IMR-90 (cell line): Measurements from ENCODE around the gene METTL8.

Experiments
- BHLHE40 ChIP-seq: fragments of 150-350 bp; IDR thresholded peaks from 2 replicates; pipeline ENCODE4 v1.6.1; 2016; ENCODE audit warnings: mild to moderate bottlenecking, low read depth, low read length
- CEBPB ChIP-seq: IDR thresholded peaks from 2 replicates; pipeline ENCODE4 v1.6.1; 2012; ENCODE audit warnings: low read depth, low read length, improper control_type of control experiment
- CHD1 ChIP-seq: IDR thresholded peaks from 2 replicates; pipeline ENCODE4 v1.6.1; 2012; ENCODE audit warnings: low read depth, low read length, improper control_type of control experiment
- CTCF ChIP-seq: conservative IDR thresholded peaks from 2 replicates; pipeline ENCODE4 v1.5.1; 2012; ENCODE audit warnings: mild to moderate bottlenecking, low read depth, low read length, improper control_type of control experiment
- FOS ChIP-seq: fragments of 150-350 bp; IDR thresholded peaks from 2 replicates; pipeline ENCODE4 v1.6.1; 2016; ENCODE audit warnings: low read depth, low read length
- MAFK ChIP-seq: IDR thresholded peaks from 2 replicates; pipeline ENCODE4 v1.6.1; 2012; ENCODE audit warnings: low read depth, low read length, improper control_type of control experiment
- MXI1 ChIP-seq: IDR thresholded peaks from 2 replicates; pipeline ENCODE4 v1.6.1; 2012; ENCODE audit warnings: low read depth, mild to moderate bottlenecking, low read length, moderate library complexity, borderline replicate concordance
- POLR2A ChIP-seq: IDR thresholded peaks from 2 replicates; pipeline ENCODE4 v1.6.1; 2012; ENCODE audit warnings: mild to moderate bottlenecking, low read depth, low read length
- RAD21 ChIP-seq: IDR thresholded peaks from 2 replicates; pipeline ENCODE4 v1.6.1; 2012; ENCODE audit warnings: low read length, improper control_type of control experiment
- RCOR1 ChIP-seq: IDR thresholded peaks from 2 replicates; pipeline ENCODE4 v1.6.1; 2012; ENCODE audit warnings: mild to moderate bottlenecking, low read length, improper control_type of control experiment; ENCODE audit not compliant: insufficient replicate concordance
- RFX5 ChIP-seq: IDR thresholded peaks from 2 replicates; pipeline ENCODE4 v1.8.0; 2012; ENCODE audit warnings: low read depth, mild to moderate bottlenecking, low read length, moderate library complexity
- SMC3 ChIP-seq: fragments of 150-350 bp; IDR thresholded peaks from 2 replicates; pipeline ENCODE4 v1.6.1; 2016; ENCODE audit warnings: low read depth, mild to moderate bottlenecking, antibody characterized with exemption, low read length, moderate library complexity
- USF2 ChIP-seq: fragments of 150-350 bp; IDR thresholded peaks from 2 replicates; pipeline ENCODE4 v1.6.1; 2017; ENCODE audit warnings: mild to moderate bottlenecking, antibody characterized with exemption, low read length, low read depth

GRCh38 chr2:171433763-171434012 lies at the start of gene METTL8:
- no peak for TF ChIP-seq CTCF
- TF ChIP-seq POLR2A, result no peak
- TF ChIP-seq CEBPB, result no peak
- no peak for TF ChIP-seq BHLHE40
- TF ChIP-seq USF2, result no peak
- TF ChIP-seq RFX5, result no peak
- no peak for TF ChIP-seq MAFK
- no peak for TF ChIP-seq RCOR1
- TF ChIP-seq SMC3, result no peak
- no peak for TF ChIP-seq CHD1
- TF ChIP-seq RAD21, result no peak
- no peak for TF ChIP-seq FOS
- no peak for TF ChIP-seq MXI1
